Activated CD8-positive, alpha-beta memory T cell treated with anti-CD3 and anti-CD28 coated beads, Interleukin-2, amount 50 U/mL, for 48 hours (primary cell): ENCODE results near the gene RAD51.

ENCODE experiments used
- DNase-seq: peaks from one replicate; pipeline ENCODE4 v3.0.0-alpha.2; 2020

Gene RAD51

DNA sequence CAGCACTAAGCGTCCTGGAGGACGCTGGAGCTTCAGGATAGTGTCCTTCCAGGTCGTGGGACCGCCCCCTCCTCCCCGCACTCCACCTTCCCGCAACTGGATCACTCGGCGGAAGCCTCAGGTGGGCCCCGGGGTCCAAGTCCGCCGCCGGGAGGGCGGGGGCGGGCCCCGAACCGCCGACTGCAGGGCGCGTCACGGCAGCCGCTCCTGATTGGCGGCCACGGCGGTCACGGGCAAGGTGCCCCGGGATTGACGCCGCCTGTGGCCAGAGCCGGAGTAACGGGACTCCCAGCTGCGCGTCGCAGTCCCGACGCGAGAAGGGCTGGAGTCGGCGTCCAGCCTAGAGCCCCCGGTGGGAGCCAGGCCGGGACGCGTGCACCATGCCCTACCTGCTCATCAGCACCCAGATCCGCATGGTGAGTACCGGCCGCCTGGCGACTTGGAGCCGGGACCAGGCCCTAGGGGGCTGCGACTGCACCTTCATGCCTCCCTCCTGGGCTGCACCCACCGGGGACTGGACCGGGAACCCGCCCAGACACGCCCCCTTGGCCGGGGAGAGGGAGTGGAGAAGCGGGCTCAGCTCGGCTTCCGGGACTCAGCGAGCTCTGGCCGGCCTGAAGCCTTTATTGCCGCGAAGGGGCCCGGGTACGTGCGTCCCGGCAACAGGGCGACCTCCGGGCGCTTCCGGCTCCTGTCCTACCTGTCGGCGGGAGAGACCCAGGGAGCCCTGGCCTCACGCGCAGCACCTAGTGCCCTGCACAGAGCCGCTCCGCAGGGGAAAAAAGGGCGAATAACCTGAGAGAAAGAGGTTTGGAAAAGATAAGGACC lies 69.0 kb downstream of the RAD51 start, which contains the start of gene GCHFR:
Gene GCHFR (plus strand): TSS at position 268 of the 828 bp plus-strand sequence. CDS start 113 bp downstream, at position 381.
- DNase-seq, result peak; percentile 85

DNA sequence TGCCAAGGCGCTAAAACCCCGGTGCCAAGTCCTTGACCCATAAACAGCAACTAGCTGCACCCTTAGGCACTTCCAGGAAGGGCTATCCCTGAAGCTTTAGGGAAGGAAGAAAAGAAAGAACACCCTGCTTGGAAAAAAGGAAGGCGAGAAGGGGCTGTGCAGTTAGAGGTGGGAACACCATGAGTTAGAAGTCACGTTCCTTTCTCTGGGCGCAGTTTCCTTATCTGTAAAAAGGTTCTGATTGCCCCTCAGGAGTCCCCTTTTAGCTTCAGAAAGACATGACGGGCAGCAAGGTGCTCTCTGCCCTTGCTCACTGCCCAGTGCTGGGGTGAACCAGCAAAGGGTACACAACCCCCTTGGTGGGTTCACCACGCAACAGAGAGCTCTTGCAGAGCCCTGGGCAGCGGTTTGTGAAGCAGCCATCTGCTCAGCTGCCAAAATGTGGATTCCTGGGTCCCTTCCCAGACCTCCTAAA lies 69.7 kb downstream of the RAD51 start:
- peak; percentile 65 for DNase-seq

DNA sequence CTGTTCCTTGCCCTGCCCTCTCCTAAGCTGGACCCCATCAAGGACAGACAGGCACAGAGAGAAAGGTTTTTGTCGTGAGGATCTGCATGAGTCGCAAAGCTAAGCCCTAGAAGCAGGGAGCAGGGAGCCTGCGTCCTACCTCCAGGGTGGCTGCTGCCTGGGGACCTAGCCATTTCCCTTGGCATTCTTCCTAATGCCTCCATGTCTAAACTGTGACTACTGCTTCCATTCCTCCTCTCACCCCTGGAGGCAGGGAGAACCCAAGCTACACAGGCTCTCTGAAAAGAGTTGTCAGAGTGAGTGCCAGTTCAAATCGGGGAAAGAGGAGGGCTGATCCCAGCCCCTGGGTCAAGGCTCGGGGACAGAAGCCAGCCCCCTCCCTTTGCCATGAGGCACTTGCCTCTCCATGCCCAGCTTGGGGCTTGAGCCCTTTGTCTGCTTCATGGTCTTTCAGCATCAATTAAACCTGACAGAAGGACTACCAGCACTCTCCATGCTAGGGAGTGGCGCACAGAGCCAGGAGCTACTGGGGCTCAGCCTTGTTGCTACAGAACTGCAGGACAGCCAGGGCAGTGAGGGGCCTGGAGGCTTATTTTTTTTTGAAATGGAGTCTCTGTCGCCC lies 71.3 kb downstream of the RAD51 start:
- DNase-seq, result no peak

DNA sequence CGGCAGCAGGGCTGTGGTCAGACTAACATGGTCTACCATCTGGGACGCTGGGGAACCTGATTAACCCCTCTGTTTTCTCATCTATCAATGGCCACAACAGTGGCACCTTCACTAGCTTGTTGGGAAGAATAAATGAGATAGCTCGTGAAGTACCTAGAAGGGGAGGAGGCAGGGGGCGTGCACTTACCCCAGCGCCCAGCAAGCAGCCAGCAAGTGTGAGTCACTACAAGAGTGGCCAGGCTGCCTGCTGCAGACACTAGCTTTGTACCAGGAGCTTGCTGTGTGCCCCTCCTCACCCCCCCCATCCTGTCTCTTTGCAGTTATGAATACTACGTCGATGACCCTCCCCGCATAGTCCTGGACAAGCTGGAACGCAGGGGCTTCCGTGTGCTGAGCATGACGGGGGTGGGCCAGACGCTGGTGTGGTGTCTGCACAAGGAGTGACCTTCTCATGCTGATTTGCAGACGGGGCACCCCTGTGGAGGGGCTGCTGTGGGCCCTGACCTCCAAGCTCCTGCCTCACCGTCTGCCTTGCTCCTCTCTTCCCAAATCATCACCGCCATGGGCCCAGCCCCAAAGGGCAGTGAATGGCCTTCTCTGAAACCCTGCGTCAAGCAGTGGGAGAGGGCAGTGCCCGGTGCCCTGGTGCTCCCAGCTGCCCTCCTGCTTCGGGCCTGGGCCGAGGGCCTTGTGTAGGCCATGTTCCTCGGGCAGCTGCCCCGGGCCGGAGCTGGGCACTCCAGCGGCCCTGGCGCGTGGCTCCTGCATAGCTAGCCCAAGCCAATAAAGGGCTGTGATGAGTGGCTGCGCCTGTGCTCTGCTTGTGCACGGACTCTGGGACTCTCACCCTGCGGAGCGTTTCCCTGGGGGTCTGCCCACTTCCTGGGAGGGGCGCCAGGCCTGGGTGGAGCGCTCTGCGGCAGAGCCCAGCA lies 72.2 kb downstream of the RAD51 start:
- no peak for DNase-seq

DNA sequence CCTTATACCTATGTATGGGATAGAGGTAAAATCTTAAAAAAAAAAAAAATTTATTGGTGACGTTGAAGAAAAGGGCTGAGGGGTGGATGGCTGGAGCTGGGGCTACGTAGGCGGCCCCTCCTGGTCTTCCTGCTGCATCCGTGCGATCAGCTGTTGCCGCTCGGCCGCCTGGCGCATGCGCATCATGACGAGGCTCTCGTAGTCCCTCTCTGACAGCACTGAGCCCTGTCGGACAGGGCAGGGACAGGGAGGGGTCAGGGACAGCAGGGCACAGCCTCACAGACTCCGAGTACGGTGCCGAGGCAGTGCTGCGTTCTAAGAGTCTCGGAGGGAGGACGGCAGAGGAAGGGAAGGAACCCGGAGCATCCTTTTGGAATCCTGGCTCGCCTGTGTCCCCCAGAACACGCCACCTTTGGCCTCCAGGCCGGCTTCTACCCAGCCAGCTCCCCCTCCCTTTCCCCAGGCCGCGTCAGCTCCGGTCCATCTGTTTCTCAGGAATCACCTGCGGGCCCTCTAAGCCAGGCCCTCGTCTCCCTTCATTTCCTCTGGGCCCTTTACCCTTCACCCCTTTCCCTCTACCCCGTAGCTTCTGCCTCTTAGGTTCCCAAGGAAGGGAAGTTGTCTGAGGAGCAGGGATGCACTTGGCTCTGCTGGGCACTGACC lies 73.0 kb downstream of the RAD51 start:
- no peak for DNase-seq

DNA sequence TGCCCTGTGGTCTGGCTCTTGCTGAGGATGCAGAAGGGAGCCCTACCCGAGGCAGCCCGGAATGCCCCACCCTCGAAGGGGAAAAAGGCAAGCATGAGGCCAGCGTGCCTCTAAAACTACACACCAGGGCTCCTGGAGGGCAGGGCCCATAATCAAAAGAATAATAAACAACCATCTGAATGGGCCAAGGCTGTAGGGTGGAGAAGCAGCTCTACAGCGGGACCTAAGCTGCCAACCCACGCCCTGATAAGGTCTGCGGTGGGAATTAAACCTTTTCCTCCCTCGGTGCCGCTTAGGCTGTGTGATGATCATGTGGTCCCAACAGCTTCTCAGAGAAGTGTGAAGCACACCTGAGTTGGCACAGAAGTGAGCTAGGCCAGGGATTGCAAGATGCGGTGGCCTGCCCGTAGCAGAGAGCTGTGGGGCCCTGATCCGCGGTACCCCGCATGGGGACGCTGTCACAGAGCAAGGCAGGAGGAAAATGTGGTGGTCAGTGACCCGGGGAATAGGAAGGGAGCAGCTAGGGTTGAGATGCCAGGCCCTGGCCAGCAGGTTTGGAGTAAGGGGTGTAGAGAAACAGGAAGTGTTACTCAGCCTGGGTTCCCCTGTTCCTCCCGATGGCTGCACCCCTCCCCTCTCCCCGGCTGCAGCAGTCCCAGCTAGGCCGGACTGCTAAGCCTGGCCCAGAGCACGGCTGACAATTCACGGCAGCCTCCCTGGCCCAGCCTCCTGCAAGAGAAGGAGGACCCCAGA lies 73.7 kb downstream of the RAD51 start:
- no peak for DNase-seq

DNA sequence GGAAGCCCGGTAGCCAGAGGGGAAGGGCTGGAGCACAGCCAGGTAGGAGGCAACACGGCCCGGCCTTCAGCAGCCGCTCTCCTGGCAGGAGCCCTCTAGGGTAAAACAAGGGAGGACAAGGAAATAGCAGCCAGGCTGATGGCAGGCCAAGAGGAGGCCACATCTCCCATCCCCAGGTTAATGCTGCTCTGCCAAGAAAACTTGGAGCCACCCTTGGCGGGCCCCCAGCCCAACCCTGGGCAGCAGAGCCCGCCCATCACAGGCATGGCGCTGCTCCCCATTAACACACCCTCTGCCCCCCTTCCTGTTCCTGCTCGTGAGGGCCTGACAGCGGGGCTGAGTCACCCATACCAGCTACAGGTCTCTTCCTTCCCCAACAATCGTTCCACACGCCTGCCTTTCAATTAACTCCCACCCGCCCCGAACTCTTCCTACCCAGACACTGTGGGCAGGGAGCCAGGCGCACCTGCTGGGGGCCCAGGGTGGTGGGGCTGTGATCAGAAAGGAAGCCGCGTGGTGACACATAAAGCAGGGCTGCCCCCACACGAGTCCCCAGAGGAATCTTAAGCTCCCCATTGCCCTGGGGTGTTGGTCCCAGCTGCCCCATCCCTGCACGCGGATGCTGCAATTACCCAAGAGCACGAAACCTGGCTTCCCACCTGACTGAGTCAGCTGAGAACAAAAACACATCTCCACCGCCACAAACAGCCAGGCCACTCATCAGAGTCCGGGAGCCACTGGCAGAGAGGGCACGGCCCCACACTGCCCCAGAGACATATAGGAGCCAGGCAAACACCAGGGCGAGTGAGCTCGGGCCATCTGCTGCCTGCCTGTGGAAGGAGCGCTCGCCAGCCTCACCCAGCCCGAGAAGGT lies 74.5 kb downstream of the RAD51 start, which contains the start of gene C15orf62:
Gene C15orf62 (plus strand): TSS at position 707 of the 873 bp plus-strand sequence. CDS start 516 bp downstream, outside the sequence.
- DNase-seq, result peak; percentile 80

DNA sequence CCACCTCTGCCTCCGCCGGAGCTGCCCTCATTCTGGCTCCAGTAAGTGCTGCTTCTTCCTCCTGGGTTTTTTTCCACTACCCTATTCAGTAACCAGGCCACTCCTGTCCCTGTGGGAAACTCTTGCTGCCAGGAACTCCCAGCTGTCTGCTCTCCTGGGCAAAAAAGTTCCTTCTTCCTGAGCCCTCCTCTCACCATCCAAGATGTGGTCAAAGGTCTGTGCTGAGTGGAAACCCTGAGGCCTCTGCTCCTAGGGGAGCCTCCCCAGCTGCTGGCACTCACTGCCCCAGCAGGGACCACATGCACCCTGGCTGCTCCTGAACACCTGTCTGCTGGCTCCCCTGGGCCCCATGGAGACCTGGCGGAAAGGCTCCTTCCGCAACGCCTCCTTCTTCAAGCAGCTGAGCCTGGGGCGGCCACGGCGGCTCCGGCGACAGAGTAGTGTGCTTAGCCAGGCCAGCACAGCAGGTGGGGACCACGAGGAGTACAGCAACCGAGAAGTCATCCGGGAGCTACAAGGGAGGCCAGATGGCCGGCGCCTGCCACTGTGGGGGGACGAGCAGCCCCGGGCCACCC lies 75.3 kb downstream of the RAD51 start:
- DNase-seq, result no peak

DNA sequence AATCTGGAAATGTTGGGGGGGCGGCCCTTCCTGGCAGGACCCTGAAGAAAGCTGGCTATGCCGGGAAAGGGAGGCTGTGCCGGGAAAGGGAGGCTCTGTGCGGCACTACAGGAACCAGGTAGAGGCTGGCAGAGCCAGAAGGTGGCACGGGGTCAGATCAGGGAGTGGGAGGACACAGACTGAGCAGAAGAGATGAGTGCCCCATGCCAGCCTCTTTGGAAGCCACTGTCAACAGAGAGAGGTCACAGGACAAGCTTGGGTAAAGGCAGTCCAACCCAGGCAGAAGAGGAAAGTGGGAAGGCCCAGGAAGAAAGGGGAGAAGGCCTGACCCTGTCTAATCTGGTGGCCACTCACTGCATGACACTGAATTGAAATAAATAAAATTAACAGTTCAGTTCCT lies 76.3 kb downstream of the RAD51 start:
- no peak for DNase-seq

DNA sequence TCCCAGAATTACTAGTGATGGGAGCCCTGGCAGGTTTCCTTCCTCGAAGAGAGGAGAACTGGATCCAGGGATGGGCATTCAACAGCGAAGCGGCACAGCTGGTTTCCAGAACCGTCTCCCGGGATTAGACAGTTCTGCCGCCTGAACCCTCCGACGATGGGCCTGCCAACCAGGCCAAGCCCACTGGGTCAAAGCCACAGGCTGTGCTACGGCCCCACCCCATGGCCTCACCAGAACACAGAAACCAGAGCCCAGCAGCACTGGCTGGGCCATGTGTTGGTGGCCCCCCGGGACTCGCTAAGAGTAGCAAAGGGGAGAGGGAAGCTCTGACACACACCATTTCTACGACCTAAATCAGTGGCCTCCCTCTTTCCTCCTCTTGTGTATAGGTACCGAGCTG lies 77.0 kb downstream of the RAD51 start:
- DNase-seq, result no peak

DNA sequence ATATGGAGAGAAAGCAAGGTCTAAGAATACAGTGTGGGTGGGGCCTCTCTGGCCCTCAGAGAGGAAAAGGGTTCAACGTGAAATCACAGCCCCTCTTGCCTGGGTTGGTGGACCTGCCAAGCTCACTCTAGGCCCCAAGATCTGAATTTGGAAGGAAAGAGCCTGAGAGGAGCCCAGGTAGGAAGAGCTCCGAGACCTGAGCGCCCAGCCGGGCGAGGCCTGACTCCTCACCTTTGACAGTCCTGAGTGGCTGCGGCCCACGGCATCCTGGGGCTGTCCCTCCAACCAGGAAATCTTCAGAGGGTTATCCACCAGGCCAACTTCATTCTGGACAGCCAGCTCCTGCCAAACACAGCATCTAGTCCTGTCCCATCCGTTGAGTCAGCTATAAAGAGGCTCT lies 78.5 kb downstream of the RAD51 start:
- DNase-seq, result no peak

DNA sequence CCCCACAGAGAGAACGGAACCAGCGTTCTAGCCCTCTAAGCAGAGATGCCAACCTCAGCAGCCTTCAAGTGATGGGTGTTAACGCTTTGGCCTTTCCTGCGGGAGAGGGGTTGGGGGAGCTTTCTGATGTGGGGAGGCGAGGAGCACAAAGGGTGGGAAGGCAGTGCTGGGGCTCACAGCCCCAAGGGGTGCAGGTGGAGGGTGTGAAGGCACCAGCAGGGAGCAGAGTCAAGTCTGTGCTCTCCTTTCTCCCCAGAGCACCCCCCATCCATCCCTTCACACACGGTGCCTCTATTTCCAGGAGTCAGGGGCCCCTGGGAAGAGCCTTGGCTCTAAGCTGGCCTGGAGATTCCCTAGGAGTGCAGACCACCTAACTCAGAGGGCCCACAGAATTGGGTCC lies 78.9 kb downstream of the RAD51 start:
- DNase-seq, result no peak

DNA sequence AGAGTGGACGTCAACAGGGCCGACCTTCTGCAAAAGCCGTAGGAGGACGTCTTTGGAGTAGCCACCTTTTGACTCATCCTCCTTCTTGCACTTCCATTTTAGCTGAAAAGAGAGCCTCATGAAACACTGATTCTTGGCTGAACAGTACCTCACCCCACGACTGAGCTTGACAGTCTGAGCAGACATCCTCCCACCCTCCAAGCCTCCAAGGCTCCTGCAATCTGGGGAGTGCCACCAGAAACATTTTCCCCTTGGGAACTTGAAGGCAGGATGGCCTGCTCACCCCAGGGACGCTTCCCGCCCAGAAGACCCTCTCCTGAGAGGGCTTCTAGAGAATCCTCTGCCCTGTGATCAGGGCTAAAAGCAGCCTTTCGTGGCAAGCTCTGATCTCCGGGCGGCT lies 80.0 kb downstream of the RAD51 start:
- no peak for DNase-seq

DNA sequence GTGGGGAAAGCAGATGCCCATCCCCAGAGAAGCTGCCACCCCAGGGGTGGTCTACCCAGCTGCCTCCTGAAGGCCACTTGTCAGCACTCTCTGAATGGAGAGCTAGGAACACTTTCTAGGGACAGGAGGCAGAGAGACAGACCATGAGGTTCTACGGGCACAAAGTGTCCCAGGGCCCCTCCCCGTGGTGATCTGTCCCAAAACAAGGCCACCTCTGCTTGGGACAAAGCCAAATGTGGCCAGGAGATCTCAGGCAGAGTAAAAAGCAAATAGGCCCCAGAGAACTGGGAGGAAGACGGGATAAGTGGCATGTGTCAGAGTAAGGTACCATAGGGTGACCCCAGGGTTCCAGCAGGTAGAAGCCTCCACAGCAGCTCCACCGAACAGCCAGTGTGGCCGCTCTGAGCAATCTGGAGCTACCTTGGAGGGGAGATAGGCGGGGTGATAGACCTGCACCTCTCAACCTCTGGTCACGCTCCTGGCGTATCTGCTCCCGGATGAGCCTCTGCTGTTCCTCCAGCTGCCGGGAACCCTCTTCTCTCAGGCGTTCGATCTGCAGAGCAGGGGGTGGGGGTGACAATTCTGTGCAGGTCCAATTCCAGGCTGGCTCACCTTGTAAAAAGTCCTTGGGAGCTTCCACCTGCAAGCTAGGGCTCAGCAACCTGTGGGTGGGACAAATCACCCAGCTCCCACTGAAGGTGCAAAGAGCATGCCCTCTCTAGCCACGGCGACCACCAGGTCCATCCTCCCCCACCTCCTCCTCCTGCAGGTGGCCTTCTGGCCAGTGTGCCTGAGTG lies 81.0 kb downstream of the RAD51 start:
- DNase-seq, result no peak

DNA sequence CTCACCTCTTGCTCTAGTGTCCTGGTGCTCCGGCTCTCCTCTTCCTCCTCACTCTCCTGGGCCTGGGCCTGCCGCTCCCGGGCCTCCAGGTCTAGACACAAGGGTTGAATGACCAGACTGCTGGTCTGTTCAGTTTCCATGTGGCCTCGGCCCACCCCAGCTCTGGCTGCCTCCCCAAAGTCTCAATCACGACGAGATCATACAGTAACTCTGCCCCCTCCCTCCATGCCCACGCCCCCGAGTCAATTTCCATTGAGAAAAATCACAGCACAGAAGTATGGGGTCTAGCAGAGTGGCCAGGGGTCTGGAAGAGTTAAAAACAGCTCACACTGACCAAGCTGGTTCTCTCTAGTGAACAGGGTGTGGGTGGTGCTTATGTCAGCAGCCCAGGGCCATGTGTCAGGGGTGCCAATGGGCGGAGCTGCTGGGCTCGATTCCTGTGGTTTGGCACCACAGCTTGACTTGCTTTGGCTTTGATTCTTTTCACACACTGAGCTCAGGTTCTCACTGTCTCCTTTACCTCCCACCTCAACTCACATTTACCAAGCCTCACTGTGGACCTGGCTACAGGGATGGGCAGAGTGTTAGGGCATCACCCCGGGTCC lies 81.7 kb downstream of the RAD51 start:
- no peak for DNase-seq
